Suprapubic skin (tissue), 4 donors: Measurements from ENCODE around the gene CHRNB2. TPM values are rescaled to one million over a fixed set of nuclear protein-coding genes. Genes with fewer than 3 reads are reported as not detected.

Experiments used
- DNase-seq, 2 donors: peaks; one replicate each; pipeline ENCODE4 v3.0.0-alpha.2; 2019; ENCODE audit warnings: low spot score in 2 of 2
- H3K27ac ChIP-seq: fragments of 200-600 bp; sonication (generic); one replicate; pipeline ENCODE4 v1.5.1; 2019
- H3K27me3 ChIP-seq: fragments of 200-600 bp; sonication (generic); one replicate; pipeline ENCODE4 v1.5.1; 2019
- H3K36me3 ChIP-seq: fragments of 200-600 bp; sonication (generic); one replicate; pipeline ENCODE4 v1.5.1; 2019
- H3K4me1 ChIP-seq: fragments of 200-600 bp; sonication (generic); one replicate; pipeline ENCODE4 v1.5.1; 2019
- H3K4me3 ChIP-seq: fragments of 200-600 bp; sonication (generic); one replicate; pipeline ENCODE4 v1.5.1; 2019; ENCODE audit warnings: mild to moderate bottlenecking
- H3K9me3 ChIP-seq: fragments of 200-600 bp; sonication (generic); one replicate; pipeline ENCODE4 v1.5.1; 2019
- CTCF ChIP-seq, 2 donors: fragments of 200-600 bp in 1 of 2; fragments of 450-650 bp in 1 of 2; sonication (generic) in 1 of 2; IDR thresholded peaks; one replicate each; pipeline ENCODE4 v1.5.1; 2016 to 2019; ENCODE audit warnings: antibody characterized with exemption in 2 of 2, mild to moderate bottlenecking in 1 of 2, moderate library complexity in 1 of 2
- EP300 ChIP-seq: sonication (generic); formaldehyde crosslinking; IDR thresholded peaks from one replicate; pipeline ENCODE4 v1.6.1; 2017; ENCODE audit warnings: antibody characterized with exemption
- POLR2A ChIP-seq, 2 donors: fragments of 450-650 bp; IDR thresholded peaks; one replicate each; pipeline ENCODE4 v1.6.1; 2017; ENCODE audit warnings: antibody characterized with exemption in 2 of 2, mild to moderate bottlenecking in 2 of 2, moderate library complexity in 2 of 2
- POLR2AphosphoS5 ChIP-seq, 3 donors: sonication (generic); formaldehyde crosslinking; IDR thresholded peaks; one replicate each; pipeline ENCODE4 v1.6.1; 2017; ENCODE audit warnings: antibody characterized with exemption in 3 of 3
- WGBS: methylation state at CpG from one replicate; pipeline ENCODE4 v1.1.5; 2018; 5-methylcytosine and 5-hydroxymethylcytosine counted together
- total RNA-seq, 4 donors: library from RNA; depleted of rRNA; stranded (reverse); fragments of >200 nt; gene quantifications; one replicate each; pipeline ENCODE4 v1.1.0, GENCODE V29; 2016

Gene CHRNB2
- total RNA-seq, 4 donors from 2014 or later: 0.26 to 0.83 (median 0.33) TPM

- no peaks in the 10 kb centered on the region for H3K27me3 ChIP-seq
- H3K27ac ChIP-seq: no peak overlapping the region
- 36% methylated on average over 2 of the region's 2 CpGs for WGBS
- no peak for DNase-seq
- H3K4me3 ChIP-seq: no peak overlapping the region
- H3K9me3 ChIP-seq: no peaks in the 10 kb centered on the region
- peaks cover 56% of the 10 kb centered on the region for H3K4me1 ChIP-seq
- H3K36me3 ChIP-seq: peaks cover 45% of the 10 kb centered on the region
- TF ChIP-seq POLR2A (IDR thresholded peaks at IDR 0.05) (no peak), CTCF (IDR thresholded peaks at IDR 0.05) (no peak), POLR2AphosphoS5 (IDR thresholded peaks at IDR 0.05) (no peak), EP300 (no peak)
Measured at GRCh38 chr1:154603317-154603716, 35.7 kb downstream of the CHRNB2 start.

GRCh38 chr1:154605534-154605933 lies 38.0 kb downstream of the CHRNB2 start:
- Histone ChIP-seq H3K27me3 (no peaks in the 10 kb centered on the region), H3K36me3 (peaks cover 23% of the 10 kb centered on the region), H3K4me3 (no peak overlapping the region), H3K27ac (no peak overlapping the region), H3K9me3 (no peaks in the 10 kb centered on the region), H3K4me1 (peaks cover 58% of the 10 kb centered on the region)
- no peak for TF ChIP-seq EP300
- 79% methylated on average over 2 of the region's 2 CpGs for WGBS
- no peak for DNase-seq

- TF ChIP-seq POLR2A (IDR thresholded peaks at IDR 0.05) (no peak), EP300 (no peak), POLR2AphosphoS5 (IDR thresholded peaks at IDR 0.05) (no peak), CTCF (IDR thresholded peaks at IDR 0.05) (no peak)
- WGBS: 2% methylated on average over 11 of the region's 11 CpGs
- peak overlapping the region; percentile 97 for H3K27ac ChIP-seq
- peaks cover 8% of the 10 kb centered on the region for H3K36me3 ChIP-seq
- DNase-seq: no peak
- no peaks in the 10 kb centered on the region for H3K27me3 ChIP-seq
- no peaks in the 10 kb centered on the region for H3K9me3 ChIP-seq
- peak overlapping the region; percentile 78 for H3K4me3 ChIP-seq
- H3K4me1 ChIP-seq: peaks cover 58% of the 10 kb centered on the region
Measured at GRCh38 chr1:154607106-154607608, 39.6 kb downstream of the CHRNB2 start.

DNA sequence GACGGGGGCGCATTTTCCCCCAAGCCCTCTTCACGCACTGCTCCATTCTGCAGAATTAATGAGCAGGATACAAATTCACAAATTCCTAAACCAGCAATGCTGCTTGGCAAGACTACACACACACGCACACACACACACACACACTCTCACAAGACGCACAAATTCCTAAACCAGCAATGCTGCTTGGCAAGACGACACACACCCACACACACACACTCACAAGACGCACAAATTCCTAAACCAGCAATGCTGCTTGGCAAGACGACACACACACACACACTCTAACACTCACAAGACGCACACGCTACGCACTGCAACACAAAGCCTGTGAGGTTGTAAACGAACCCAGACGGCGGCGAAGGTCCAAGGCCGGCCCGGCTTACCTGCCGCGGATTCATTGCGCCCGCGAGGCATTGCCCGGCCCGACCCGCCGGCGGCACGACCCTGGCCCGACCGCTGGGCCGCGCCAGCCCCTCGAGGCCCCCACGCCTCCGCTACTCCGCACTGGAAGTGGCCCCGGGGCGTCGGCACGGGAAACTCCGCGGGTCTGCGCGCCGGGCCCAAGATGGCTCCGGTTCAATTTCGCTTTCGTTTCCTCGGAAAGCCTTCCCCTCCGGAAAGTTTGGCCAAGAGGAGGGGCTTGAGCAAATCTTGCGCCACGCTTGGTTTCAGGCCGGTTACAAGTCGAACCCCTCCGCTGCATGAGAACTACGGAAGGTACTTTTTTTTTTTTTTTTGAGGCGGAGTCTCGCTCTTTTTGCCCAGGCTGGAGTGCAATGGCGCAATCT lies 40.2 kb downstream of the CHRNB2 start, which contains the start of gene ADAR:
TSS of gene ADAR (minus strand) at position 578 of the 788 bp plus-strand sequence. CDS start at position 398, 180 bp downstream.
- peak; percentile 96 for DNase-seq
- Histone ChIP-seq H3K4me1 (peaks cover 58% of the 10 kb centered on the region), H3K9me3 (no peaks in the 10 kb centered on the region)

DNA sequence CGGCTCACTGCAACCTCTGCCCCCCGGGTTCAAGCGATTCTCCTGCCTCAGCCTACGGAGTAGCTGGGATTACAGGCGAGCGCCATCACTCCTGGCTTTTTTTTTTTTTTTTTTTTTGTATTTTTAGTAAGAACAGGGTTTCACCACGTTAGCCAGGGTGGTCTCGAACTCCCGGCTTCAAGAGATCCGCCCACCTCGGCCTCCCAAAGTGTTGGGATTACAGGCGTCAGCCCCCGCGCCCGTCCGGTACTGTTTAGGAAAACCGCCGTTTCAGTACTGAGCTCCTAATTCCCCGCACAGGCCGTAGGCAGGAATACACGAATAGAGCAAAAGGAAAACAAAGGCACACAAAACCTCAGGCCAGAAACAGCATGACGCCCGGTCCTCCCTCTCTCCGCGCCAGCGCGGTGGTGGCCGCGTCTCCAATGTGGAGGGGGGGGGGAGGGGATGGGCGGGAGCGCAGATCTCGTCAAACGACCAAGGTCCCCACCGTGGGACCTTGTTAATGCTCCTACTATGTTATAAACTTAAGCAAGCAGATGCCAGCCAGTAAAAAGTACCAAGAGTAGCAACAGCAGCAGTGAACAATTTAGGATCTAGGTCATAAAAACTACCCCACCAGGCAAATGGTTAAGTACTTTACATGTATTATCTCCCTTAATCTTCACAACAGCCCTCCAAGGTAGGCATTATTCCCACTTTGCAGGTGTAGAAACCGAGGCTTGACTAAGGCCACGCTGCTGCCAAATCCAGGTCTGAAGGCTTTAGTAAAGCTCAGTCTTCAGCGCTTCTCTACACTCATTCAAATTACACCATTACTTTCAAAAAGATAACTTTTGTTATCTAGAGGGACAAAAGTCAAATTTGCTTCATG lies 41.1 kb downstream of the CHRNB2 start:
- Histone ChIP-seq H3K36me3 (no peaks in the 10 kb centered on the region), H3K4me1 (peaks cover 50% of the 10 kb centered on the region), H3K9me3 (no peaks in the 10 kb centered on the region), H3K27me3 (no peaks in the 10 kb centered on the region), H3K4me3 (peak overlapping the region; percentile 78), H3K27ac (peak overlapping the region; percentile 97)
- TF ChIP-seq EP300 (no peak), CTCF (IDR thresholded peaks at IDR 0.05) (no peak), POLR2A (IDR thresholded peaks at IDR 0.05) (no peak), POLR2AphosphoS5 (IDR thresholded peaks at IDR 0.05) (no peak)
- 7% methylated on average over 32 of the region's 37 CpGs for WGBS
- DNase-seq: peak in 1 of 2 donors; percentile 72

More for the DNA sequence above, 40.2 kb downstream of the CHRNB2 start, which contains the start of gene ADAR:
- Histone ChIP-seq H3K36me3 (peaks cover 3% of the 10 kb centered on the region), H3K27ac (peak within 1 kb of the TSS; percentile 97), H3K27me3 (no peaks in the 10 kb centered on the region), H3K4me3 (peak within 1 kb of the TSS; percentile 78)
- WGBS: 0% methylated on average over 18 of the region's 59 CpGs
- TF ChIP-seq POLR2AphosphoS5 (IDR thresholded peaks at IDR 0.05) (peak in 2 of 3 donors; percentile 17 to 72), CTCF (IDR thresholded peaks at IDR 0.05) (no peak)
